ENCODE data around the gene EGFL8.

Gene EGFL8

GRCh38 chr6:32151863-32152768 is 12.3 kb upstream of the EGFL8 start, which contains the start of gene PRRT1:
TSS of gene PRRT1 (minus strand) at chr6:32151939. CDS start at chr6:32151827, 112 bp downstream.
- Mint-ChIP-seq H3K27ac (no peak within 1 kb of the TSS), H3K27me3 (peaks cover 64% of the 10 kb centered on the region), H3K9me3 (no peaks in the 10 kb centered on the region), H3K4me3 (no peak within 1 kb of the TSS), H3K36me3 (peaks cover 5% of the 10 kb centered on the region), H3K4me1 (peaks cover 56% of the 10 kb centered on the region)
- ATAC-seq, result no peak

- Mint-ChIP-seq H3K36me3 (peaks cover 13% of the 10 kb centered on the region), H3K4me3 (peak overlapping the region; percentile 64), H3K27me3 (peaks cover 64% of the 10 kb centered on the region), H3K27ac (peak overlapping the region; percentile 59), H3K4me1 (peaks cover 55% of the 10 kb centered on the region), H3K9me3 (no peaks in the 10 kb centered on the region)
- ATAC-seq, result no peak
Measured at GRCh38 chr6:32152769-32153563, 11.4 kb upstream of the EGFL8 start.

- Mint-ChIP-seq H3K36me3 (peaks cover 17% of the 10 kb centered on the region), H3K27me3 (peaks cover 55% of the 10 kb centered on the region), H3K4me3 (peak within 1 kb of the TSS; percentile 82), H3K9me3 (no peaks in the 10 kb centered on the region), H3K4me1 (peaks cover 46% of the 10 kb centered on the region), H3K27ac (peak within 1 kb of the TSS; percentile 59)
- peak; percentile 77 for ATAC-seq
Measured at GRCh38 chr6:32153564-32154513, 10.6 kb upstream of the EGFL8 start, which contains the start of gene PPT2. TSS of gene PPT2 (plus strand) at chr6:32154141. CDS start at chr6:32154595, 454 bp downstream.

GRCh38 chr6:32154514-32155161 is 9.8 kb upstream of the EGFL8 start:
- peaks cover 47% of the 10 kb centered on the region for H3K27me3 Mint-ChIP-seq
- H3K27ac Mint-ChIP-seq, result peak overlapping the region; percentile 59
- peaks cover 20% of the 10 kb centered on the region for H3K36me3 Mint-ChIP-seq
- H3K9me3 Mint-ChIP-seq, result no peaks in the 10 kb centered on the region
- H3K4me1 Mint-ChIP-seq, result peaks cover 42% of the 10 kb centered on the region
- peak overlapping the region; percentile 82 for H3K4me3 Mint-ChIP-seq
- ATAC-seq, result peak; percentile 88

- H3K36me3 Mint-ChIP-seq, result peaks cover 20% of the 10 kb centered on the region
- no peaks in the 10 kb centered on the region for H3K9me3 Mint-ChIP-seq
- H3K4me3 Mint-ChIP-seq, result no peak overlapping the region
- H3K4me1 Mint-ChIP-seq, result peaks cover 30% of the 10 kb centered on the region
- ATAC-seq, result no peak
- peaks cover 25% of the 10 kb centered on the region for H3K27me3 Mint-ChIP-seq
- no peak overlapping the region for H3K27ac Mint-ChIP-seq
Measured at GRCh38 chr6:32156891-32157290, 7.5 kb upstream of the EGFL8 start.

- Mint-ChIP-seq H3K9me3 (no peaks in the 10 kb centered on the region), H3K27me3 (peaks cover 13% of the 10 kb centered on the region), H3K4me3 (no peak overlapping the region), H3K36me3 (peaks cover 28% of the 10 kb centered on the region), H3K4me1 (peaks cover 25% of the 10 kb centered on the region), H3K27ac (no peak overlapping the region)
- ATAC-seq, result no peak
Measured at GRCh38 chr6:32158052-32158451, 6.3 kb upstream of the EGFL8 start.

GRCh38 chr6:32163559-32164258 is 686 bp upstream of the EGFL8 start:
- Mint-ChIP-seq H3K27me3 (no peaks in the 10 kb centered on the region), H3K4me1 (peaks cover 11% of the 10 kb centered on the region), H3K9me3 (no peaks in the 10 kb centered on the region), H3K36me3 (peaks cover 34% of the 10 kb centered on the region), H3K4me3 (no peak overlapping the region), H3K27ac (no peak overlapping the region)
- ATAC-seq, result no peak

- H3K4me3 Mint-ChIP-seq, result no peak overlapping the region
Measured at GRCh38 chr6:32166411-32167061, 2.1 kb downstream of the EGFL8 start.

GRCh38 chr6:32167154-32167760 is 2.9 kb downstream of the EGFL8 start:
- Mint-ChIP-seq H3K4me3 (no peak overlapping the region), H3K36me3 (peaks cover 54% of the 10 kb centered on the region), H3K27me3 (no peaks in the 10 kb centered on the region), H3K9me3 (no peaks in the 10 kb centered on the region), H3K27ac (peak overlapping the region; percentile 6), H3K4me1 (peaks cover 20% of the 10 kb centered on the region)
- ATAC-seq, result no peak

More at GRCh38 chr6:32166411-32167061, 2.1 kb downstream of the EGFL8 start:
- Mint-ChIP-seq H3K9me3 (no peaks in the 10 kb centered on the region), H3K4me1 (peaks cover 20% of the 10 kb centered on the region), H3K36me3 (peaks cover 57% of the 10 kb centered on the region), H3K27me3 (no peaks in the 10 kb centered on the region), H3K27ac (no peak overlapping the region)
- no peak for ATAC-seq

- H3K4me3 Mint-ChIP-seq, result no peak overlapping the region
- peak overlapping the region; percentile 6 for H3K27ac Mint-ChIP-seq
- H3K27me3 Mint-ChIP-seq, result no peaks in the 10 kb centered on the region
- H3K4me1 Mint-ChIP-seq, result peaks cover 21% of the 10 kb centered on the region
- peaks cover 49% of the 10 kb centered on the region for H3K36me3 Mint-ChIP-seq
- ATAC-seq, result no peak
- H3K9me3 Mint-ChIP-seq, result no peaks in the 10 kb centered on the region
Measured at GRCh38 chr6:32167761-32168262, 3.4 kb downstream of the EGFL8 start.

GRCh38 chr6:32168350-32168749 is 4.0 kb downstream of the EGFL8 start:
- peaks cover 26% of the 10 kb centered on the region for H3K4me1 Mint-ChIP-seq
- H3K36me3 Mint-ChIP-seq, result peaks cover 49% of the 10 kb centered on the region
- no peaks in the 10 kb centered on the region for H3K9me3 Mint-ChIP-seq
- no peak overlapping the region for H3K4me3 Mint-ChIP-seq
- H3K27me3 Mint-ChIP-seq, result no peaks in the 10 kb centered on the region
- no peak overlapping the region for H3K27ac Mint-ChIP-seq
- ATAC-seq, result no peak

GRCh38 chr6:32168807-32169591 is 4.6 kb downstream of the EGFL8 start:
- H3K4me3 Mint-ChIP-seq, result no peak overlapping the region
- H3K4me1 Mint-ChIP-seq, result peaks cover 33% of the 10 kb centered on the region
- no peak for ATAC-seq
- peaks cover 49% of the 10 kb centered on the region for H3K36me3 Mint-ChIP-seq
- no peak overlapping the region for H3K27ac Mint-ChIP-seq
- H3K9me3 Mint-ChIP-seq, result no peaks in the 10 kb centered on the region
- H3K27me3 Mint-ChIP-seq, result no peaks in the 10 kb centered on the region
